ENCODE results near the gene ABHD2.

Gene ABHD2

DNA sequence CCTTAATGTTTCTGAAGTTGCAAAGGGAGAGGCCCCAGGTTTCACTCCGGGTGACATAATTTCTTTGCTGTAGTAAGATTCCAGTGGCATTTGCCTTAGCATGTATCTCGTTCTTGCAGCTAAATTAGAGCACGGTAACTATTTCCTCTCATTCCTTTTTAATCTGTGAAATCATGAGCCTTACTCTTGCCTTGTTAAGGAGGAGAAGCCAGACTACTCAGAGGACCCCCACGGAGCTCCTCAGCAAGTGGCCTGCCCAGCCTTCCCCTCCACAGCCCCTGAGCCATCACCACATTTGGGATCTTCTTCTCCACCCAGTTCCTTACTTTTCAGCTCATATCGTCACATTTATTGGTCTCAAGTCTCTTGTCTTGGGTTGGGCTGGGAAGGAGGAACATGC lies 54.2 kb downstream of the ABHD2 start:
- no peaks in the 10 kb centered on the region for H3K9me3 ChIP-seq (ENCODE audit: control insufficient read depth, insufficient read depth, low read length)
- H3K4me1 ChIP-seq (ENCODE audit: control insufficient read depth, low read length): peaks cover 9% of the 10 kb centered on the region
- no peaks in the 10 kb centered on the region for H3F3A ChIP-seq (ENCODE audit: control insufficient read depth, insufficient read depth)
- H3K79me2 ChIP-seq (ENCODE audit: control insufficient read depth, low read length): no peaks in the 10 kb centered on the region
- no peaks in the 10 kb centered on the region for H4K20me1 ChIP-seq (ENCODE audit: control insufficient read depth, insufficient read depth, low read depth, low read length)
- H3K4me3 ChIP-seq (ENCODE audit: low read length): no peak overlapping the region
- H3K9me2 ChIP-seq (replicated peaks; ENCODE audit: control insufficient read depth, low read length): no peaks in the 10 kb centered on the region
- H3K27ac ChIP-seq (ENCODE audit: low read depth, low read length): no peak overlapping the region
- no peaks in the 10 kb centered on the region for H3K36me3 ChIP-seq (ENCODE audit: control insufficient read depth, low read length)
- no peaks in the 10 kb centered on the region for H3K27me3 ChIP-seq (ENCODE audit: control insufficient read depth, low read length)
- no peak for TF ChIP-seq EZH2phosphoT487 (IDR thresholded peaks at IDR 0.05; ENCODE audit: borderline replicate concordance, low read length)
- TF ChIP-seq, protein P1, sequence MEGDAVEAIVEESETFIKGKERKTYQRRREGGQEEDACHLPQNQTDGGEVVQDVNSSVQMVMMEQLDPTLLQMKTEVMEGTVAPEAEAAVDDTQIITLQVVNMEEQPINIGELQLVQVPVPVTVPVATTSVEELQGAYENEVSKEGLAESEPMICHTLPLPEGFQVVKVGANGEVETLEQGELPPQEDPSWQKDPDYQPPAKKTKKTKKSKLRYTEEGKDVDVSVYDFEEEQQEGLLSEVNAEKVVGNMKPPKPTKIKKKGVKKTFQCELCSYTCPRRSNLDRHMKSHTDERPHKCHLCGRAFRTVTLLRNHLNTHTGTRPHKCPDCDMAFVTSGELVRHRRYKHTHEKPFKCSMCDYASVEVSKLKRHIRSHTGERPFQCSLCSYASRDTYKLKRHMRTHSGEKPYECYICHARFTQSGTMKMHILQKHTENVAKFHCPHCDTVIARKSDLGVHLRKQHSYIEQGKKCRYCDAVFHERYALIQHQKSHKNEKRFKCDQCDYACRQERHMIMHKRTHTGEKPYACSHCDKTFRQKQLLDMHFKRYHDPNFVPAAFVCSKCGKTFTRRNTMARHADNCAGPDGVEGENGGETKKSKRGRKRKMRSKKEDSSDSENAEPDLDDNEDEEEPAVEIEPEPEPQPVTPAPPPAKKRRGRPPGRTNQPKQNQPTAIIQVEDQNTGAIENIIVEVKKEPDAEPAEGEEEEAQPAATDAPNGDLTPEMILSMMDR (IDR thresholded peaks at IDR 0.05; ENCODE audit: low read depth, low read length, poor library complexity, severe bottlenecking): no peak
- H3K4me2 ChIP-seq (ENCODE audit: low read length): no peak overlapping the region

DNA sequence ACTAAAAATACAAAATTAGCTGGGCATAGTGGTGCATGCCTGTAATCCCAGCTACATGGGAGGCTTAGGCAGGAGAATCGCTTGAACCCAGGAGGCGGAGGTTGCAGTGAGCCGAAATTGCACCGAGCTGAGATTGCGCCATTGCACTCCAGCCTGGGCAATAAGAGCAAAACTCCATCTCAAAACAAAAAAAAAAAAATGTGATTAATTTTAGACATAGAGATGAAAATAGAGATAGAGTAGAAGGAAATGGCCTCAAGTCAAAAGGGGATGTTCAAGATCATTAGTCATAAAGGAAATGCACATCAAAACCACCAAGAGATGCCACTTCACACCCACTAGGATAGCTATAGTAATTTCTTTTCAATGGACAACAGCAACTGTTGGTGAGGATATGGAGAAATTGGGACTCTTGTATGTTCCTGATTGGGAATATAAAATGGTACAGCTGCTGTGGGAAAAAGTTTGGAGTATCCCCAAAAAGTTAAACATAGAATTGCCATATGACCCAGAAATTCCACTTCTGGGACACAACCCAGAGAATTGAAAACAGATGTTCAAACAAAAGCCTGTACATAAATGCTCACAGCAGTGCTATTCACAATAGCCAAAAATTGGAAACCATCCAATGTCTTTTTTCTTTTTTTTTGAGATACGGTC lies 55.4 kb downstream of the ABHD2 start:
- Histone ChIP-seq H3K79me2 (ENCODE audit: control insufficient read depth, low read length) (no peaks in the 10 kb centered on the region), H3K27me3 (ENCODE audit: control insufficient read depth, low read length) (no peaks in the 10 kb centered on the region), H3K9me2 (replicated peaks; ENCODE audit: control insufficient read depth, low read length) (no peaks in the 10 kb centered on the region), H3K4me1 (ENCODE audit: control insufficient read depth, low read length) (peaks cover 9% of the 10 kb centered on the region), H4K20me1 (ENCODE audit: control insufficient read depth, insufficient read depth, low read depth, low read length) (no peaks in the 10 kb centered on the region), H3K9me3 (ENCODE audit: control insufficient read depth, insufficient read depth, low read length) (no peaks in the 10 kb centered on the region), H3K27ac (ENCODE audit: low read depth, low read length) (no peak overlapping the region), H3K4me3 (ENCODE audit: low read length) (no peak overlapping the region), H3K4me2 (ENCODE audit: low read length) (peak overlapping the region; percentile 32; the same call in 1 of the 2 replicates), H3K36me3 (ENCODE audit: control insufficient read depth, low read length) (no peaks in the 10 kb centered on the region), H3F3A (ENCODE audit: control insufficient read depth, insufficient read depth) (no peaks in the 10 kb centered on the region)
- TF ChIP-seq EZH2phosphoT487 (IDR thresholded peaks at IDR 0.05; ENCODE audit: borderline replicate concordance, low read length): no peak
- TF ChIP-seq, protein P1 (IDR thresholded peaks at IDR 0.05; ENCODE audit: low read depth, low read length, poor library complexity, severe bottlenecking): no peak

DNA sequence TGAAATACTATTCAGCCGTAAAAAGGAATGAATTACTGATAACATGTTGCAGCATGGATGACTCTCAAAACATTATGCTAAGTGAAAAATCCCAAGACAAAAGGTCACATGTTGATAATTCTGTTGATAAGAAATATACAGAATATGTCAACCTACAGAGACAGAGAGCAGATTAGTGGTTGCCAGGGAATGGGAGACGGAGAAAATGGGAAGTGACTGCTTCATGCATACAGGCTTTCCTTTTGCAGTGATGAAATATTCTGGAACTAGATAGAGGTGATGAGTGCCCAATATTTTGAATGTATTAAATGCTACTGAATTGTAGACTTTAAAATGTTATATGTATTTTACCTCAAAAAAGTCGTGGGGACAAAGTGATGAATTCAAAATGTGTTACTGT lies 56.2 kb downstream of the ABHD2 start:
- no peak overlapping the region for H3K27ac ChIP-seq (ENCODE audit: low read depth, low read length)
- no peak for TF ChIP-seq EZH2phosphoT487 (IDR thresholded peaks at IDR 0.05; ENCODE audit: borderline replicate concordance, low read length)

DNA sequence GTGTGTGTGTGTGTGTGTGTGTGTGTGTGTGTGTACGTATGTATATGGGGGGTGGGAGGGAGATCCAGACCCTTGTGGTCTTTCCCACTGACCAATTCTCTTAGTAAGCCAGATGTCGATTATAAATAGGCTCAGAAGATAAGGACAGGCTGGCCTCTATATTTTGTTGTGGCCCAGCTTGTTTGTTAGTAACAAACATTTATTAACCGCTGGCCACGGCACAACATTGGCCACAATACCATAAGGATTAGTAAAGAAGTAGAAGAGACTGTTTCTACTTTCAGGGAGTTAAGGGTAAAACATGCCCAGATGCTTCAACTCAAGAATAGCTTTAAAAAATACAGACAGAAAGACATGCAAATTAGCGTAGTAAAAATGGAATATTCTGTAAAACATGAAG lies 58.1 kb downstream of the ABHD2 start:
- Histone ChIP-seq H3K4me2 (ENCODE audit: low read length) (no peak overlapping the region), H3K79me2 (ENCODE audit: control insufficient read depth, low read length) (no peaks in the 10 kb centered on the region), H3K27ac (ENCODE audit: low read depth, low read length) (no peak overlapping the region), H3K27me3 (ENCODE audit: control insufficient read depth, low read length) (no peaks in the 10 kb centered on the region), H4K20me1 (ENCODE audit: control insufficient read depth, insufficient read depth, low read depth, low read length) (no peaks in the 10 kb centered on the region), H3K9me3 (ENCODE audit: control insufficient read depth, insufficient read depth, low read length) (no peaks in the 10 kb centered on the region), H3K9me2 (replicated peaks; ENCODE audit: control insufficient read depth, low read length) (no peaks in the 10 kb centered on the region), H3K36me3 (ENCODE audit: control insufficient read depth, low read length) (no peaks in the 10 kb centered on the region), H3F3A (ENCODE audit: control insufficient read depth, insufficient read depth) (no peaks in the 10 kb centered on the region), H3K4me3 (ENCODE audit: low read length) (no peak overlapping the region), H3K4me1 (ENCODE audit: control insufficient read depth, low read length) (peaks cover 27% of the 10 kb centered on the region)
- TF ChIP-seq, protein P1 (IDR thresholded peaks at IDR 0.05; ENCODE audit: low read depth, low read length, poor library complexity, severe bottlenecking): no peak
- no peak for TF ChIP-seq EZH2phosphoT487 (IDR thresholded peaks at IDR 0.05; ENCODE audit: borderline replicate concordance, low read length)

More for the DNA sequence above, 56.2 kb downstream of the ABHD2 start:
- no peaks in the 10 kb centered on the region for H3K9me3 ChIP-seq (ENCODE audit: control insufficient read depth, insufficient read depth, low read length)
- H3K4me3 ChIP-seq (ENCODE audit: low read length): no peak overlapping the region
- H3K9me2 ChIP-seq (replicated peaks; ENCODE audit: control insufficient read depth, low read length): no peaks in the 10 kb centered on the region
- no peaks in the 10 kb centered on the region for H4K20me1 ChIP-seq (ENCODE audit: control insufficient read depth, insufficient read depth, low read depth, low read length)
- H3K4me2 ChIP-seq (ENCODE audit: low read length): no peak overlapping the region
- H3K36me3 ChIP-seq (ENCODE audit: control insufficient read depth, low read length): no peaks in the 10 kb centered on the region
- no peaks in the 10 kb centered on the region for H3K27me3 ChIP-seq (ENCODE audit: control insufficient read depth, low read length)
- no peaks in the 10 kb centered on the region for H3F3A ChIP-seq (ENCODE audit: control insufficient read depth, insufficient read depth)
- H3K4me1 ChIP-seq (ENCODE audit: control insufficient read depth, low read length): peaks cover 14% of the 10 kb centered on the region
- H3K79me2 ChIP-seq (ENCODE audit: control insufficient read depth, low read length): no peaks in the 10 kb centered on the region

All from DOHH2 (cell line).